SK-N-SH treated with all-trans-retinoic acid at 6 μM for 48 hours (cell line): Measurements from ENCODE around the gene NDC80.

ENCODE experiments used
- CSDC2 ChIP-seq: fragments of 250-450 bp; sonication (Bioruptor Pico); IDR thresholded peaks from 2 replicates; pipeline ENCODE4 v1.5.0; 2020; ENCODE audit warnings: mild to moderate bottlenecking, moderate library complexity
- GLIS3 ChIP-seq: fragments of 250-450 bp; sonication (Bioruptor Pico); IDR thresholded peaks from 2 replicates; pipeline ENCODE4 v1.5.0; 2020; ENCODE audit warnings: mild to moderate bottlenecking, moderate library complexity
- PPARA ChIP-seq: fragments of 250-450 bp; sonication (Bioruptor Pico); IDR thresholded peaks from 2 replicates; pipeline ENCODE4 v1.5.0; 2020; ENCODE audit warnings: mild to moderate bottlenecking, borderline replicate concordance
- ZFP30 ChIP-seq: fragments of 450-650 bp; formaldehyde crosslinking; IDR thresholded peaks from 2 replicates; pipeline ENCODE4 v1.5.0; 2022; ENCODE audit warnings: mild to moderate bottlenecking, moderate library complexity
- ZNF8 ChIP-seq: fragments of 450-650 bp; formaldehyde crosslinking; IDR thresholded peaks from 2 replicates; pipeline ENCODE4 v1.5.0; 2020; ENCODE audit warnings: mild to moderate bottlenecking, moderate library complexity
- TF ChIP-seq, protein P1 (sequence below): fragments of 250-450 bp; sonication (Bioruptor Pico); IDR thresholded peaks from 2 replicates; pipeline ENCODE4 v1.5.0; 2020; ENCODE audit warnings: mild to moderate bottlenecking, moderate library complexity

DNA sequence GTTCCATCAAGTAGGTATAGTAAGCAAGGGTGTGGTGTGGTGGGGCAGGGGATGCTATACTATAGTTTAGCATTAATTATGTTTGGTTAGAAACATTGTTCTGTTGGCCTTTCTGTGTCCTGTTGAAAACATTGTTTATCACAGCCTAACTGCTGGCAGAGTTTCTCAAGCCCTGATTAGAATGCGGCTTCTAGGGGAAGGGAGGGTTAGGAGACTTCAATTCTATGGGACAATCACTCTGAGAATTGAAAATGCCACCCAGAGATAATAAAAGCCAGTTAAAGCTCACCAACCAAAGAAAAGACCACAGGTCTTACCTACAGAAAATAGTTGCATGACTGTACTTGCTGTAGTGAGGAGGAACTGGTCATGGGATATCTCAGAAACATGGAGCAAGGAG, 64.2 kb downstream of the NDC80 start:
- TF ChIP-seq, protein P1, sequence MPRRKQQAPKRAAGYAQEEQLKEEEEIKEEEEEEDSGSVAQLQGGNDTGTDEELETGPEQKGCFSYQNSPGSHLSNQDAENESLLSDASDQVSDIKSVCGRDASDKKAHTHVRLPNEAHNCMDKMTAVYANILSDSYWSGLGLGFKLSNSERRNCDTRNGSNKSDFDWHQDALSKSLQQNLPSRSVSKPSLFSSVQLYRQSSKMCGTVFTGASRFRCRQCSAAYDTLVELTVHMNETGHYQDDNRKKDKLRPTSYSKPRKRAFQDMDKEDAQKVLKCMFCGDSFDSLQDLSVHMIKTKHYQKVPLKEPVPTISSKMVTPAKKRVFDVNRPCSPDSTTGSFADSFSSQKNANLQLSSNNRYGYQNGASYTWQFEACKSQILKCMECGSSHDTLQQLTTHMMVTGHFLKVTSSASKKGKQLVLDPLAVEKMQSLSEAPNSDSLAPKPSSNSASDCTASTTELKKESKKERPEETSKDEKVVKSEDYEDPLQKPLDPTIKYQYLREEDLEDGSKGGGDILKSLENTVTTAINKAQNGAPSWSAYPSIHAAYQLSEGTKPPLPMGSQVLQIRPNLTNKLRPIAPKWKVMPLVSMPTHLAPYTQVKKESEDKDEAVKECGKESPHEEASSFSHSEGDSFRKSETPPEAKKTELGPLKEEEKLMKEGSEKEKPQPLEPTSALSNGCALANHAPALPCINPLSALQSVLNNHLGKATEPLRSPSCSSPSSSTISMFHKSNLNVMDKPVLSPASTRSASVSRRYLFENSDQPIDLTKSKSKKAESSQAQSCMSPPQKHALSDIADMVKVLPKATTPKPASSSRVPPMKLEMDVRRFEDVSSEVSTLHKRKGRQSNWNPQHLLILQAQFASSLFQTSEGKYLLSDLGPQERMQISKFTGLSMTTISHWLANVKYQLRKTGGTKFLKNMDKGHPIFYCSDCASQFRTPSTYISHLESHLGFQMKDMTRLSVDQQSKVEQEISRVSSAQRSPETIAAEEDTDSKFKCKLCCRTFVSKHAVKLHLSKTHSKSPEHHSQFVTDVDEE (CRISPR knock-in tag): no peak
- TF ChIP-seq ZFP30: no peak
- TF ChIP-seq CSDC2: no peak
- TF ChIP-seq GLIS3 (CRISPR knock-in tag): no peak
- no peak for TF ChIP-seq PPARA (CRISPR knock-in tag)
- TF ChIP-seq ZNF8 (CRISPR knock-in tag): no peak
